PC-9 (cell line): ENCODE measurements around the gene MICAL3.

Source experiments
- EZH2 ChIP-seq: fragments of 200-600 bp; sonication (generic); IDR thresholded peaks from 2 replicates; pipeline ENCODE4 v1.8.0; 2017; ENCODE audit warnings: antibody characterized with exemption, low read depth
- TF ChIP-seq, protein P1 (sequence below): fragments of 200-600 bp; sonication (generic); conservative IDR thresholded peaks from 2 replicates; pipeline ENCODE4 v1.6.1; 2017; ENCODE audit warnings: mixed run types, antibody characterized with exemption, mild to moderate bottlenecking, moderate library complexity

DNA sequence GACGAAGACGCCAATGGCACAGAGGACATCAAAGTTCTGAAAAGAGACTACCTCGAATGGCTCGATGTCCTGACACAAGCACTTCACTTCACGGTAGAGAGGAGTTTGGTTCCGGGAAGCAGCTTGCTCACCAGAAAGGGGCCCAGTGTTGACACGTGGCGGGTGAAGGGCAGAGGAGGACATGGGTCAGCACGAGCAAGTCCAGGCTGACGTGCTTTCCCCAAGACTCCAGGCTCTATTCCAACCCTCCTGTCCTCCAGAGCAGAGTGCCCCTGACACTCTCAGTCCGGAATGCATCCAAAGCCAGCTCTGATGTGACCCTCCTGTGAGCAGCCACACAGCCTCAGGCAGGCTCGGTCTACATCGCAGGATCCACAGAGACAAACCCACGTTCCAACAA lies 172.6 kb downstream of the MICAL3 start:
- TF ChIP-seq, protein P1, sequence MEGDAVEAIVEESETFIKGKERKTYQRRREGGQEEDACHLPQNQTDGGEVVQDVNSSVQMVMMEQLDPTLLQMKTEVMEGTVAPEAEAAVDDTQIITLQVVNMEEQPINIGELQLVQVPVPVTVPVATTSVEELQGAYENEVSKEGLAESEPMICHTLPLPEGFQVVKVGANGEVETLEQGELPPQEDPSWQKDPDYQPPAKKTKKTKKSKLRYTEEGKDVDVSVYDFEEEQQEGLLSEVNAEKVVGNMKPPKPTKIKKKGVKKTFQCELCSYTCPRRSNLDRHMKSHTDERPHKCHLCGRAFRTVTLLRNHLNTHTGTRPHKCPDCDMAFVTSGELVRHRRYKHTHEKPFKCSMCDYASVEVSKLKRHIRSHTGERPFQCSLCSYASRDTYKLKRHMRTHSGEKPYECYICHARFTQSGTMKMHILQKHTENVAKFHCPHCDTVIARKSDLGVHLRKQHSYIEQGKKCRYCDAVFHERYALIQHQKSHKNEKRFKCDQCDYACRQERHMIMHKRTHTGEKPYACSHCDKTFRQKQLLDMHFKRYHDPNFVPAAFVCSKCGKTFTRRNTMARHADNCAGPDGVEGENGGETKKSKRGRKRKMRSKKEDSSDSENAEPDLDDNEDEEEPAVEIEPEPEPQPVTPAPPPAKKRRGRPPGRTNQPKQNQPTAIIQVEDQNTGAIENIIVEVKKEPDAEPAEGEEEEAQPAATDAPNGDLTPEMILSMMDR: no peak
- no peak for TF ChIP-seq EZH2
